GM13976 (cell line): Measurements from ENCODE around the gene FBXO30.

Experiments used
- DNase-seq: peaks from one replicate; pipeline ENCODE4 v3.0.0; 2012; ENCODE audit warnings: low spot score
- CTCF ChIP-seq: IDR thresholded peaks from 2 replicates; pipeline ENCODE4 v1.5.1; 2012; ENCODE audit warnings: borderline replicate concordance, mild to moderate bottlenecking; ENCODE audit not compliant: insufficient read depth; ENCODE audit errors: extremely low read depth, missing control alignments, control extremely low read depth
- in situ Hi-C: fragments of 300-500 bp; cut with MboI; formaldehyde crosslinking; loops from one replicate; pipeline ENCODE4 v1.12.0; 2022; ENCODE audit warnings: low sequenced_read_pairs, mixed read lengths, inconsistent platforms; ENCODE audit not compliant: unreplicated experiment

FBXO30 gene

GRCh38 chr6:145845557-145845956, 31.0 kb upstream of the FBXO30 start:
- no peak for DNase-seq
- TF ChIP-seq CTCF = no peak
- in situ Hi-C loops = no loop called here

GRCh38 chr6:145844933-145845540, 30.4 kb upstream of the FBXO30 start:
- DNase-seq = no peak
- no peak for TF ChIP-seq CTCF
- in situ Hi-C loops = no loop called here

- in situ Hi-C loops = no loop called here
- TF ChIP-seq CTCF = no peak
- no peak for DNase-seq
Observed at GRCh38 chr6:145842693-145843546, 28.3 kb upstream of the FBXO30 start.

GRCh38 chr6:145841668-145842067, 27.1 kb upstream of the FBXO30 start:
- in situ Hi-C loops = no loop called here
- no peak for TF ChIP-seq CTCF
- DNase-seq = no peak

- in situ Hi-C loops = no loop called here
- no peak for DNase-seq
- TF ChIP-seq CTCF = no peak
Observed at GRCh38 chr6:145839653-145840052, 25.1 kb upstream of the FBXO30 start.

- in situ Hi-C loops = no loop called here
- no peak for DNase-seq
- TF ChIP-seq CTCF = no peak
Observed at GRCh38 chr6:145838305-145838704, 23.7 kb upstream of the FBXO30 start.
